PFSK-1 (cell line): ENCODE measurements around the gene KCNH4.

Experiments
- FOXP2 ChIP-seq: optimal IDR thresholded peaks from 2 replicates; pipeline ENCODE3; 2011; ENCODE audit warnings: borderline replicate concordance, control low read depth, inconsistent platforms; ENCODE audit not compliant: insufficient read depth; ENCODE audit errors: extremely low read length, extremely low read depth
- POLR2AphosphoS5 ChIP-seq: IDR thresholded peaks from 2 replicates; pipeline ENCODE4 v1.6.1; 2012; ENCODE audit warnings: low read depth, mild to moderate bottlenecking, control low read depth, low read length, moderate library complexity
- SIN3A ChIP-seq: IDR thresholded peaks from 2 replicates; pipeline ENCODE4 v1.6.1; 2012; ENCODE audit warnings: mild to moderate bottlenecking, low read length, moderate library complexity, borderline replicate concordance; ENCODE audit not compliant: insufficient read depth
- TAF1 ChIP-seq: IDR thresholded peaks from 2 replicates; pipeline ENCODE4 v1.6.1; 2012; ENCODE audit warnings: low read length, control low read depth, borderline replicate concordance; ENCODE audit not compliant: insufficient read depth
- TF ChIP-seq, protein P1 (sequence below), 2 experiments: IDR thresholded peaks; 2 replicates each; pipeline versions ENCODE4 v1.6.1 to v1.8.0; 2011 to 2012; ENCODE audit warnings: low read depth in 2 of 2, low read length in 2 of 2, control low read depth in 1 of 2, inconsistent platforms in 1 of 2, mild to moderate bottlenecking in 1 of 2, moderate library complexity in 1 of 2; ENCODE audit not compliant: insufficient read depth in 1 of 2

Gene KCNH4

GRCh38 chr17:42165751-42166150 lies 15.2 kb downstream of the KCNH4 start:
- TF ChIP-seq SIN3A = no peak
- TF ChIP-seq, protein P1, sequence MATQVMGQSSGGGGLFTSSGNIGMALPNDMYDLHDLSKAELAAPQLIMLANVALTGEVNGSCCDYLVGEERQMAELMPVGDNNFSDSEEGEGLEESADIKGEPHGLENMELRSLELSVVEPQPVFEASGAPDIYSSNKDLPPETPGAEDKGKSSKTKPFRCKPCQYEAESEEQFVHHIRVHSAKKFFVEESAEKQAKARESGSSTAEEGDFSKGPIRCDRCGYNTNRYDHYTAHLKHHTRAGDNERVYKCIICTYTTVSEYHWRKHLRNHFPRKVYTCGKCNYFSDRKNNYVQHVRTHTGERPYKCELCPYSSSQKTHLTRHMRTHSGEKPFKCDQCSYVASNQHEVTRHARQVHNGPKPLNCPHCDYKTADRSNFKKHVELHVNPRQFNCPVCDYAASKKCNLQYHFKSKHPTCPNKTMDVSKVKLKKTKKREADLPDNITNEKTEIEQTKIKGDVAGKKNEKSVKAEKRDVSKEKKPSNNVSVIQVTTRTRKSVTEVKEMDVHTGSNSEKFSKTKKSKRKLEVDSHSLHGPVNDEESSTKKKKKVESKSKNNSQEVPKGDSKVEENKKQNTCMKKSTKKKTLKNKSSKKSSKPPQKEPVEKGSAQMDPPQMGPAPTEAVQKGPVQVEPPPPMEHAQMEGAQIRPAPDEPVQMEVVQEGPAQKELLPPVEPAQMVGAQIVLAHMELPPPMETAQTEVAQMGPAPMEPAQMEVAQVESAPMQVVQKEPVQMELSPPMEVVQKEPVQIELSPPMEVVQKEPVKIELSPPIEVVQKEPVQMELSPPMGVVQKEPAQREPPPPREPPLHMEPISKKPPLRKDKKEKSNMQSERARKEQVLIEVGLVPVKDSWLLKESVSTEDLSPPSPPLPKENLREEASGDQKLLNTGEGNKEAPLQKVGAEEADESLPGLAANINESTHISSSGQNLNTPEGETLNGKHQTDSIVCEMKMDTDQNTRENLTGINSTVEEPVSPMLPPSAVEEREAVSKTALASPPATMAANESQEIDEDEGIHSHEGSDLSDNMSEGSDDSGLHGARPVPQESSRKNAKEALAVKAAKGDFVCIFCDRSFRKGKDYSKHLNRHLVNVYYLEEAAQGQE (IDR thresholded peaks at IDR 0.05; ENCODE audit: insufficient read depth in 1 of 2, low read depth in 2 of 2, low read length in 2 of 2) = no peak

DNA sequence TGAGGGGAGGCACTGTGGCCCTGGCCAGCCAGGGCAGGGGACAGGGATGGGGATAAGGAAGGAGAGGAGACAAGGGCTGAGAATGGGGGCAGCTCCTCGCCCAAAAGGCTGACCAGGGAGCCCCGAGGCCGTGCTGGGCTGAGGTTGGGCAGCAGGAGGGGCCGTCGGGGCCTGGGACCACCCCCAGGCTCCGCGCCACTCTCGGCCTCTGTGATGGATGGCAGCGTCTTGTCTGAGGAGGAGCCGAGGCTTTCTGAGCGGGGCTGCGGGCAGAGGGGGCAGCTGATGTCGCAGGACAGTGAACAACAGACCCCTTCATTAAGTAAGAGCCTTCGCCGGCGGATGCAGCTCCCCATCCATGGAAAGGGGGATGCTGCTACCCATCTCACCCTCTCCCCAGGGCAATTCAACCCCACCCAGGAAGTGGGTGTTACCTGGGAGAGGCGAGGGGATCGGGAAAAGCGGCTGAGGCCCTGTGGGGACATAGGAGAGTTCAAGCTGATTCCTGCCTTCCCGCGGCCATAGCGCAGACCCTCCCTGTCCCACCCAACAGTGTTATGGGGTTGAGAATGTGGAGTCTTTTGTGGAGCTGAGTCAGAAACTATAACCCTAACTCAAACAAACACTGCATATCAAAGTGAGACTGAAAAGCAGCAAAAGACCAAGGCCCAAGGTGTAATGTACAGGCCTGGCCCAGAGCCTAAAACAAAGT lies 17.1 kb downstream of the KCNH4 start:
- TF ChIP-seq FOXP2 (no peak), TAF1 (no peak)

GRCh38 chr17:42163113-42163512 lies 17.8 kb downstream of the KCNH4 start:
- TF ChIP-seq TAF1 (no peak), SIN3A (no peak), FOXP2 (no peak), POLR2AphosphoS5 (no peak)
- TF ChIP-seq, protein P1 (IDR thresholded peaks at IDR 0.05; ENCODE audit: insufficient read depth in 1 of 2, low read depth in 2 of 2, low read length in 2 of 2) = no peak

DNA sequence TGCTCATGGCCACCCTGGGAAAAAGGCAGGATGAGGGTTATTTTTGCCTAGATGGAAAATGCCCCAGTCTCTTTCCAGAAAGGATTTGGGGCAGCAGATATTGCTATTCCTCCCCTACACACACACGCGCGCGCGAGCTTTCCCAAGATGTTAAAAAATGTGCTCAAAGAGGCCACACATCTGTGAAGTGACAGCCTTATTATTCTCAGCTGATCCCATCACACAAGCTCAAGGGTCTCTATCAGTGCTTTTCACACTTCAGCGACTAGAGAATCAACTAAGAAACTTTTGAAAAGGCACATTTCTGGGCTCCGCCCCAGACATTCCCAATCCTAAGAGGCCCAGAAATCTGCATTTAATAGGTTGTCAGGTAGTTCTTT lies 20.4 kb downstream of the KCNH4 start:
- no peak for TF ChIP-seq POLR2AphosphoS5
- no peak for TF ChIP-seq FOXP2
- no peak for TF ChIP-seq SIN3A
- TF ChIP-seq TAF1 = no peak
- TF ChIP-seq, protein P1 (IDR thresholded peaks at IDR 0.05; ENCODE audit: insufficient read depth in 1 of 2, low read depth in 2 of 2, low read length in 2 of 2) = no peak

- no peak for TF ChIP-seq SIN3A
- TF ChIP-seq FOXP2 = no peak
- TF ChIP-seq, protein P1 (IDR thresholded peaks at IDR 0.05; ENCODE audit: insufficient read depth in 1 of 2, low read depth in 2 of 2, low read length in 2 of 2) = no peak
- TF ChIP-seq POLR2AphosphoS5 = no peak
- TF ChIP-seq TAF1 = no peak
Observed at GRCh38 chr17:42159796-42160530, 21.0 kb downstream of the KCNH4 start.
